Adrenal gland (tissue), 5 donors: ENCODE data around the gene RFPL3.

ENCODE experiments used
- POLR2A ChIP-seq, 2 donors: fragments of 450-650 bp; IDR thresholded peaks; one replicate each; pipeline ENCODE4 v1.6.1; 2017; ENCODE audit warnings: antibody characterized with exemption in 2 of 2, mild to moderate bottlenecking in 2 of 2, moderate library complexity in 1 of 2
- TF ChIP-seq, protein P1 (sequence below), 6 experiments: fragments of 450-650 bp in 4 of 6; fragments of 200-600 bp in 2 of 6; sonication (generic) in 1 of 6; IDR thresholded peaks; 1 replicate in 5 of 6; 2 replicates in 1 of 6; pipeline versions ENCODE4 v1.5.1 to v1.8.0; 2016 to 2021; ENCODE audit warnings: antibody characterized with exemption in 6 of 6, mild to moderate bottlenecking in 2 of 6, moderate library complexity in 1 of 6
- donor health status: DM: no; HTN: no; CAD: no.

DNA sequence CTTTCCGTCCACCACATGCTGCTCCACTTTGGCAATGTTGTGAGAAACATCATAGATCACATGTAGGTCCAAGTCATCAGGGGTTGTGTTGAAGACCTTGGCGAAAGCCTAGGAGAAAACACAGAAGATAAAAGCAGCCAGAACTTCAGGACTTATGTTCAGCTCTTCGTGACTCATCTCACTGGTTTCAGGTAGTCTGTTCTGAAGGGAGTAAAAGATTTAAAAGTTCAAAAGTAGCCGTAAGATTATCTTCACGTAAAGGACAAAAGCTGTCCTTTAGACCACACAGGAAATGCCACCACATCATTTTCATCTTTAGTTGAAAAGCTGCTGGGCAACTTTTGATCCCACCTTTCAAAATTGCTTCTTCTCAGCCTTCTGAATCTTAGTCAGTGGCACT lies 37.4 kb downstream of the RFPL3 start:
- TF ChIP-seq, protein P1, sequence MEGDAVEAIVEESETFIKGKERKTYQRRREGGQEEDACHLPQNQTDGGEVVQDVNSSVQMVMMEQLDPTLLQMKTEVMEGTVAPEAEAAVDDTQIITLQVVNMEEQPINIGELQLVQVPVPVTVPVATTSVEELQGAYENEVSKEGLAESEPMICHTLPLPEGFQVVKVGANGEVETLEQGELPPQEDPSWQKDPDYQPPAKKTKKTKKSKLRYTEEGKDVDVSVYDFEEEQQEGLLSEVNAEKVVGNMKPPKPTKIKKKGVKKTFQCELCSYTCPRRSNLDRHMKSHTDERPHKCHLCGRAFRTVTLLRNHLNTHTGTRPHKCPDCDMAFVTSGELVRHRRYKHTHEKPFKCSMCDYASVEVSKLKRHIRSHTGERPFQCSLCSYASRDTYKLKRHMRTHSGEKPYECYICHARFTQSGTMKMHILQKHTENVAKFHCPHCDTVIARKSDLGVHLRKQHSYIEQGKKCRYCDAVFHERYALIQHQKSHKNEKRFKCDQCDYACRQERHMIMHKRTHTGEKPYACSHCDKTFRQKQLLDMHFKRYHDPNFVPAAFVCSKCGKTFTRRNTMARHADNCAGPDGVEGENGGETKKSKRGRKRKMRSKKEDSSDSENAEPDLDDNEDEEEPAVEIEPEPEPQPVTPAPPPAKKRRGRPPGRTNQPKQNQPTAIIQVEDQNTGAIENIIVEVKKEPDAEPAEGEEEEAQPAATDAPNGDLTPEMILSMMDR (IDR thresholded peaks at IDR 0.05) = no peak
- TF ChIP-seq POLR2A (IDR thresholded peaks at IDR 0.05) = no peak
